A673 (cell line): ENCODE measurements around the gene MRPL38. TPM values are rescaled to one million over a fixed set of nuclear protein-coding genes. Genes with fewer than 3 reads are reported as not detected.

Experiments used
- BruUV-seq: library from RNA; stranded (reverse); fragments of 400-500 nt; replicated peaks from 2 replicates; lab custom pipeline; 2021; lab: Mats Ljungman, UMichigan
- CTCF ChIA-PET: fragments of 300-600 bp; sonication (Branson Sonifier 250); formaldehyde crosslinking; loops from one replicate; lab custom pipeline; 2022; ENCODE audit warnings: antibody characterized with exemption; lab: Charles Lee
- POLR2A ChIA-PET: fragments of 300-600 bp; sonication (Branson Sonifier 250); formaldehyde crosslinking; loops from one replicate; lab custom pipeline; 2022; ENCODE audit warnings: antibody characterized with exemption; ENCODE audit not compliant: low non-redundant PET; lab: Charles Lee
- DNase-seq: peaks from one replicate; pipeline ENCODE4 v3.0.0-alpha.2; 2015; ENCODE audit warnings: low spot score
- H3K27ac ChIP-seq: fragments of 200-600 bp; sonication (generic); 2 replicates; pipeline ENCODE4 v1.5.1; 2016; ENCODE audit warnings: mixed run types, low read depth, mild to moderate bottlenecking, mixed read lengths, antibody characterized with exemption, low read length; ENCODE audit not compliant: poor library complexity, severe bottlenecking
- H3K27me3 ChIP-seq: fragments of 200-600 bp; sonication (generic); replicated peaks from 2 replicates; pipeline ENCODE4 v1.6.1; 2017; ENCODE audit warnings: mixed run types, low read depth, mild to moderate bottlenecking, mixed read lengths, antibody characterized with exemption, low read length; ENCODE audit not compliant: insufficient read depth, poor library complexity
- H3K36me3 ChIP-seq: fragments of 200-600 bp; sonication (generic); 2 replicates; pipeline ENCODE4 v1.6.1; 2016; ENCODE audit warnings: mixed run types, mild to moderate bottlenecking, mixed read lengths, antibody characterized with exemption, low read length; ENCODE audit not compliant: insufficient read depth, poor library complexity, severe bottlenecking
- H3K4me1 ChIP-seq: fragments of 200-600 bp; sonication (generic); 2 replicates; pipeline ENCODE4 v1.6.1; 2017; ENCODE audit warnings: mixed run types, mild to moderate bottlenecking, mixed read lengths, antibody characterized with exemption, low read length; ENCODE audit not compliant: insufficient read depth, poor library complexity, severe bottlenecking
- H3K4me3 ChIP-seq: fragments of 200-600 bp; sonication (generic); 2 replicates; pipeline ENCODE4 v1.5.1; 2016; ENCODE audit warnings: low read depth, mixed run types, mild to moderate bottlenecking, mixed read lengths, low read length; ENCODE audit not compliant: poor library complexity, severe bottlenecking
- H3K9me3 ChIP-seq: fragments of 200-600 bp; sonication (generic); 2 replicates; pipeline ENCODE4 v1.6.1; 2016; ENCODE audit warnings: mixed run types, low read depth, mild to moderate bottlenecking, mixed read lengths, antibody characterized with exemption, low read length; ENCODE audit not compliant: poor library complexity, severe bottlenecking
- EZH2 ChIP-seq: fragments of 200-600 bp; sonication (generic); IDR thresholded peaks from 2 replicates; pipeline ENCODE4 v1.6.1; 2017; ENCODE audit warnings: borderline replicate concordance, low read depth, mild to moderate bottlenecking, mixed read lengths, antibody characterized with exemption, low read length; ENCODE audit not compliant: poor library complexity, severe bottlenecking
- intact Hi-C: fragments of 100-400 bp; cut with micrococcal nuclease; formaldehyde crosslinking; loops from one replicate; pipeline ENCODE4 v1.10.0; 2022; ENCODE audit not compliant: unreplicated experiment
- total RNA-seq: library from RNA; stranded (reverse); gene quantifications from 2 replicates; pipeline ENCODE4 v1.2.3, GENCODE V29; 2021
- TF ChIP-seq, protein P1 (sequence below): fragments of 300-800, 200-600 bp; sonication (generic); conservative IDR thresholded peaks from 2 replicates; pipeline ENCODE4 v1.5.1; 2017; ENCODE audit warnings: low read depth, mild to moderate bottlenecking, antibody characterized with exemption, low read length, moderate library complexity, mixed read lengths

MRPL38 gene
- total RNA-seq, 1 experiment from 2014 or later, result 167 TPM

DNA sequence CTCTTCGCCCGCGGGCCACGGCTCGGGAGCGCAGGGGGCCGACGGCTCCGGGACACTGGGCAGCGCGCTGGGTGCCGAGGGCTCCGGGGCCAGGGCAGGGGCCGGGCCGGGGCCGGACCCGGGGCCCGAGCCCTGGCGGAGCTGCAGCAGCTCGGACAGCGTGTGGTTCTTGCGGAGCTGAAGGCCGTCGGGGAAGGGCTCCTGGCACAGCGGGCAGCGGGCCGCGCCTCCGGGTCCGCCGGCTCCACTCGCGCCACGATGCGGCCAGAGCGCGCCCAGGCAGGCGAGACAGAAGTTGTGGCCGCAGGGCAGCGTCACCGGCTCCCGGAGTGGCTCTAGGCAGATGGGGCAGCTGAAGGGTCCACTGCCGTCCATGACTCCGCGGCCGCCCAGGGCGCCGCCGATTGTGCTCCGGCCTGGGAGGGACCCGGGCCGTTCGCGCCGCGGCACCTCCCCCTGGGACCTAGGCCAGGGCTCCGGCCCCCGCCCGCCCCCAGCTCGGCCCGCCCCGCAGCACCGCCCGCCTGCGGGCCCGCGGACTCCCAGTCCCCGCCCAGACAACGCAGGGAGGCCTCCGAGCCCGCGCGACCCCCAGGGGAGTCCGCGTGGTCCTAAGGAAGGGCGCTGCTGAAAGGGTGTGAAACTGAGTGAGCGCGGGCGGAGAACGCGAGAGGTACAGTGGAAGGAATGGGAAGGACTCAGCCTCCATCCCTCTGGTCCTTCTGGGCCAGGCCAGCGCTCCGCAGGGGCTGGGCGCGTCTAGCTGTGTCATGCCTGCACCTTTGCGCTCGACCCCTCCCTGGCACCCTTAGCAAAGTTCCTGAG is 26.3 kb downstream of the MRPL38 start, which contains the start of gene TRIM47:
Gene TRIM47, minus strand, starts transcription at position 408 of the 825 bp plus-strand sequence. Its CDS starts 33 bp downstream, at position 375.
- Histone ChIP-seq H3K9me3 (no peaks in the 10 kb centered on the region), H3K27ac (no peak within 1 kb of the TSS), H3K4me1 (peaks cover 16% of the 10 kb centered on the region), H3K4me3 (peak within 1 kb of the TSS; percentile 39), H3K27me3 (peaks cover 13% of the 10 kb centered on the region), H3K36me3 (no peaks in the 10 kb centered on the region)
- intact Hi-C loops, result no loop called here
- ChIA-PET CTCF (interaction anchor here (1.2 kb wide), 1 partner anchor 125 kb away, joined by 3 read pairs; no protein-coding TSS in a partner anchor), POLR2A (no interaction called here)
- DNase-seq, result peak; percentile 47
- TF ChIP-seq EZH2, result no peak
- TF ChIP-seq, protein P1, sequence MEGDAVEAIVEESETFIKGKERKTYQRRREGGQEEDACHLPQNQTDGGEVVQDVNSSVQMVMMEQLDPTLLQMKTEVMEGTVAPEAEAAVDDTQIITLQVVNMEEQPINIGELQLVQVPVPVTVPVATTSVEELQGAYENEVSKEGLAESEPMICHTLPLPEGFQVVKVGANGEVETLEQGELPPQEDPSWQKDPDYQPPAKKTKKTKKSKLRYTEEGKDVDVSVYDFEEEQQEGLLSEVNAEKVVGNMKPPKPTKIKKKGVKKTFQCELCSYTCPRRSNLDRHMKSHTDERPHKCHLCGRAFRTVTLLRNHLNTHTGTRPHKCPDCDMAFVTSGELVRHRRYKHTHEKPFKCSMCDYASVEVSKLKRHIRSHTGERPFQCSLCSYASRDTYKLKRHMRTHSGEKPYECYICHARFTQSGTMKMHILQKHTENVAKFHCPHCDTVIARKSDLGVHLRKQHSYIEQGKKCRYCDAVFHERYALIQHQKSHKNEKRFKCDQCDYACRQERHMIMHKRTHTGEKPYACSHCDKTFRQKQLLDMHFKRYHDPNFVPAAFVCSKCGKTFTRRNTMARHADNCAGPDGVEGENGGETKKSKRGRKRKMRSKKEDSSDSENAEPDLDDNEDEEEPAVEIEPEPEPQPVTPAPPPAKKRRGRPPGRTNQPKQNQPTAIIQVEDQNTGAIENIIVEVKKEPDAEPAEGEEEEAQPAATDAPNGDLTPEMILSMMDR, result no peak
- no TSS peak for BruUV-seq

GRCh38 chr17:75877752-75878173 is 26.9 kb downstream of the MRPL38 start:
- Histone ChIP-seq H3K4me3 (peak overlapping the region; percentile 39), H3K27me3 (peaks cover 13% of the 10 kb centered on the region), H3K27ac (no peak overlapping the region), H3K4me1 (peaks cover 16% of the 10 kb centered on the region), H3K9me3 (no peaks in the 10 kb centered on the region), H3K36me3 (no peaks in the 10 kb centered on the region)
- peak; percentile 78 for DNase-seq
- TF ChIP-seq EZH2, result no peak
- TF ChIP-seq, protein P1, result peak; percentile 50
- intact Hi-C loops, result no loop called here
- POLR2A ChIA-PET, result no interaction called here
- CTCF ChIA-PET, result interaction anchor here (1.2 kb wide), 1 partner anchor 124 kb away, joined by 3 read pairs; no protein-coding TSS in a partner anchor
- BruUV-seq, result no TSS peak

- CTCF ChIA-PET, result no interaction called here
- no peak overlapping the region for H3K27ac ChIP-seq
- H3K9me3 ChIP-seq, result no peaks in the 10 kb centered on the region
- H3K4me1 ChIP-seq, result peaks cover 16% of the 10 kb centered on the region
- DNase-seq, result no peak
- H3K4me3 ChIP-seq, result peak overlapping the region; percentile 39
- H3K36me3 ChIP-seq, result no peaks in the 10 kb centered on the region
- POLR2A ChIA-PET, result no interaction called here
- TF ChIP-seq EZH2, result no peak
- TF ChIP-seq, protein P1, result no peak
- intact Hi-C loops, result no loop called here
- no TSS peak for BruUV-seq
- peaks cover 13% of the 10 kb centered on the region for H3K27me3 ChIP-seq
Observed at GRCh38 chr17:75876938-75877751, 27.5 kb downstream of the MRPL38 start.
